CD4-positive, alpha-beta T cell treated with Interleukin-2 at 100 ng/mL for 4 hours (primary cell): ENCODE data around the gene KCNJ2.

Experiments
- DNase-seq: peaks from one replicate; pipeline ENCODE4 v3.0.0-alpha.2; 2020; ENCODE audit warnings: low spot score

Gene KCNJ2

DNA sequence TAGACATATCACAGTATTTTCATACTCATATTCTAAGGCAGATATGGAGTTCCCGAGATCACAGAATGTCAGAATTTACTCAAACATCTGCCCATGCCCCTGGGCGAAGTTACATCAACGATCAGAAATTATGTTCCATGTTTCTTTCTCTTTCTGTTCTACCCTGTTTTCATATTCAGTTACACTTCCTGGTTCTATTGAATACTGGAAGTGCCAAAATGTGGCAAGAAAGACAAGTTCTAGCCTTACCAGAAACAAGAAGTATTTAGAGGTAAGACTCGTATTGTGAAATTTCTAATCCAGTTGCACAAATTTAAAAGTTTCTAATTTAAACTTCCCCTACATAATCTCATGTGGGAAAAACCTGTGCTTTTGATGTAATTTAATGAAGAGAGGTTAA, 36.1 kb downstream of the KCNJ2 start:
- DNase-seq: no peak

DNA sequence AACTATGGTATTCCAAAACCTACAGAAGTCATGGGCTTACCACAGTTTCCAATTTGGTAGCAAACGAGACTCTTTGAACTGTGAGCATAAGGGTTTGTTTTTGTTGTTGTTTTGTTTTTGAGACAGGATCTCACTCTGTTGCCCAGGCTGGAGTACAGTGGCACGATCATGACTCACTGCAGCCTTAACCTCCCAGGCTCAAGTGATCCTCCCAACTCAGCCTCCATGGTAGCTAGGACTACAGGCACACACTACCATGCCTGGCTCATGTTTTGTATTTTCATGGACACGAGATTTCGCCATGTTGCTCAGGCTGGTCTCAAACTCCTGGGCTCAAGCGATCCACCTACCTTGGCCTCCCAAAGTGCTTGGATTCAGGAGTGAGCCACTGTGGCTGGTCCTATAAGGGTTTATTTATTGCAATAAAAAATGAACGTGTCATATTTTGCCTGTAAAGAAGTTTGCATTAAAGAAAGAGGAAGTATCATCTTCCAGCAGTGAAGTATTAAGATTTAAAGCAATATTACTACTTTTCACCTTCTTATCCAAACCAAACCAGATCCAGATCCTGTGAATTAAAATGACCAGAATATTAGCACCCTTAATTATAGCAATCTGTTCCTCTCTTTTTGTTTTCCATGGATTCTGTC, 37.2 kb downstream of the KCNJ2 start:
- DNase-seq: no peak

DNA sequence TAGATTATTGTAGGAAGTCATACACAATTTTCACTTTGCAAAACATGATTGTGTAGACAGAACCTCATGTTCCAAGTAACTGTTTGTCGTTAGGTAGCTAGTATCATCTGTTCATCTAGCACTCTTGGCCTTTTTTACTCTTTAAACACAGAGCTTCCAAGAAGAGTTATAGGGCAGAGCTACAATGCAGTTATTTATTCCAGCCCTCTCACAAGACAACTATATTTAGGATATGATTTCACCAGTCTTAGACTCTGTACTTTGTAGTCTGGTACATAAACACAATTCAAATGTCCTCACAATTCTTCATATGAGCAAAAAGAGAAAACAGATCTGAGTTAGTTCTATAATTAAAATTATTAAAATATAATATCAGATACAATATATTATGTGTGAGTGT, 37.9 kb downstream of the KCNJ2 start:
- no peak for DNase-seq

DNA sequence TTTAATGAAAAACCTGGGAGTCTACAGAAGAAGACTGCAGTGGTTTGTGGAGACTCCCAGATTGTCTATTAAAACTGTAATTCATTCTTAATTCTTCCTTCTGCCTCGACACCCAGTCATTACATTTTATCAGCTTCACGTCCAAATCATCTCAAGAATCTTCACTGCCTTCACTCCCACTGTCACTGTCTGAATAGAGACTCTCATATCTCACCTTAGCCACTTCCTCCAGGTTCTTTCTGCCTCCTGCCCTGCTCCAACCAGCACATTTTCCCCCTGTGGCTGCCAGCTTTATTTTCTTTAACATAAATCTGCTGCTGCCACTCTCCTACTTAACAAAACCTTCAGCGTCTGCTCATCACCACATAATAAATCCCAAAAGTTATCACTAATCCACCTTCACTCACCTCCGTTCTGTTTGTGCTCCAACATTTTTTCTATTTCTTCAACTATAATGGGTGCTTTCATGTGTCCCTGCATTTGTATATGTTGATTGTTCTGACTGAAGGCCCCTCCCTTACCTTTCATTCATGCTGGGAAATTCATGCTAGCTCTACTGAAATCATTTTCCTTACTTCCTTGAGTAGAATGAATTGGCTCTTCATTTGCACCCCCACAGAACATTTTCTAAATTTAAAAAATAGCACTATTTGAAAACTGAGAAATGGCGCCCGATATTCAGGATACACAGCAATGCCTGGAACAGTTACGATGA, 38.9 kb downstream of the KCNJ2 start:
- DNase-seq: no peak

DNA sequence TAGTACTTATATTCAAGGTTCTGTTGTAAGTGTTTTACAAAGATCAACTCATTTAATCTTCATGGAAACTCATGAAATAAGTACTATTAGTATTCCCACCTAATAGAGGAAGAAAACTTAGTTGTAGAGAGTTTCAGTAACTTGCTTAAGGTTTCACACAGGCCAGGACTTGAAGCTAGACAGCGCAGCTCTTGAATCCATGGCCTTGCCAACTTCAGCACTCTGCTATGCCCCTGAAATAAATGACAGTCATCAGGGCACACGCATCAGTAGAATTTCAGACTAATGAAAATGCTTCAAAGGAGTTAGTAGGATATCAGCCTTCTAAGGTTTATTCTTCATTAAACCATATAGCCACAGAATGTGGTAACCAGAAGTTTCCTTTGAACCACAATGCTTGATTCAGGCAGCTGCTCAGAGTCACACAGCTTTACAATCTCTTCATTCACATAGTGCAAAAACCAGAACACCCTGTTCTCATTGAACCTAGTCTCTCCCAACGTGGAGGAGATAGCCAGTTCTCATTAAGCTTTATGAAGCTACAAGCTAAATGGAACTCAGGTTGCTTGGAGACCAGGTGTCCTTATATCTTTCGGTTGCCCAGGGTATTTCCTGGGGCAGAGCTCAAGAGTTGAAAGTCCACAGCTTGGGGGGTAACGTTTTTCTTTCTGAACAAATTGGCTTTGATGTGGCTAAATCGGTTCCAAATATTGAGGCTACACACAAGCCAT, 39.7 kb downstream of the KCNJ2 start:
- DNase-seq: no peak

DNA sequence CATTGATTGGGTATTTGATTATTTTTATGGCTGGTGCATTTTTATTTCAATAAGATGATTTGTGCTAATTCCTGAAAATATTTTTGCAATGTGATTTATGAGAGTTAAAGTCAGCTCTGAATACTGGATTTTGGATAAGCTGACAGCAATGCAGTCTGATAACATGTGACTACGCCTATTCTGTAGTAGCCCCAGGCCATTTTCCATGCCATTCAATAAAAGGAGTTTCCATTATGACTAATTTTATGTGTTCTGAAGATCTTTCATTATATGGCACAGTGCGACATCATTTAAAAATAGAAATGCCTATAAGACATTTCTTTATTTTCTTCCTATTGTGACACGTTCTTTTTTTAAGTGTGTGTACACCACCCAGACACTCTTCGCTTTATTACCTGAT, 46.3 kb downstream of the KCNJ2 start:
- no peak for DNase-seq

DNA sequence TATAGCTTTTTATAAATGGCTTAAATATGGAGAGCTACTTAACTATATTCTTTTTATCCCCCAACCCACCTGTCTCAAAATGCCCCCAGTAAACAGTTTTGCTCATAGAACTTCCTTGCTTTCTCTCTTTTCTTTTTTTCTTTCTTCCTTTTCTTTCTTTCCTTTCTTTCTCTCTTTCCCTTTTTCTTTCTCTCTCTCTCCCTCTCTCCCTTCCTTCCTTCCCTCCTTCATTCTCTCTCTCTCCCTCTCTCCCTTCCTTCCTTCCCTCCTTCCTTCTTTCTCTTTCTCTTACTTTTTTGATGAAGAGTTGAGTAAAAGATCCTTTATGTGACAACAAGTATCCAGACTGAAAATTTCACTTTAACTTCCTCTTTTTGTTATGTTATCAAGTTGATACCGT, 48.2 kb downstream of the KCNJ2 start:
- DNase-seq: no peak

DNA sequence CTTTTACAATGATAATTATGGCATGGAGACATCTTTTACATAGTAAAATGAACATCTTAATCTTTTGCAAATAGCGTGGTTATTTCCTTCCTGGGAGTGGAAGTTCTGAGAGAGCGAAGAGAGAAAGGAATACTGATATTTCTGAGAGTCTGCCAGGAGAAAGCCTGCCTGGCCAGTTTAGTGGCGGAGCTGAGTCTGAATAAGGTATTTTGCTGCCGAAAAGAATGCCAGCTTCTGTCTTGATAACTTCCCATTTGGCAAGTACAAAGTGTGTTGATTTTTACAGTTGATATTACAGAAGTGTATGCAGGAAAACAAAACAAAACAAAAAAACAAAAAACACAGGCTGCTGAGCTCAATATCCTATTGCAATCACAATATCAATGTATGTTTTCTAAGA, 55.9 kb downstream of the KCNJ2 start:
- DNase-seq: no peak
